Measurements from ENCODE around the gene CPEB3.
"Not testable (repeated sequence)": the region's sequence is repeated elsewhere in the genome, so short reads cannot be mapped to it uniquely, and the experiment has no call there.

GRCh38 chr10:92141147-92141546, 149.7 kb downstream of the CPEB3 start:
- TF ChIP-seq, protein P1, sequence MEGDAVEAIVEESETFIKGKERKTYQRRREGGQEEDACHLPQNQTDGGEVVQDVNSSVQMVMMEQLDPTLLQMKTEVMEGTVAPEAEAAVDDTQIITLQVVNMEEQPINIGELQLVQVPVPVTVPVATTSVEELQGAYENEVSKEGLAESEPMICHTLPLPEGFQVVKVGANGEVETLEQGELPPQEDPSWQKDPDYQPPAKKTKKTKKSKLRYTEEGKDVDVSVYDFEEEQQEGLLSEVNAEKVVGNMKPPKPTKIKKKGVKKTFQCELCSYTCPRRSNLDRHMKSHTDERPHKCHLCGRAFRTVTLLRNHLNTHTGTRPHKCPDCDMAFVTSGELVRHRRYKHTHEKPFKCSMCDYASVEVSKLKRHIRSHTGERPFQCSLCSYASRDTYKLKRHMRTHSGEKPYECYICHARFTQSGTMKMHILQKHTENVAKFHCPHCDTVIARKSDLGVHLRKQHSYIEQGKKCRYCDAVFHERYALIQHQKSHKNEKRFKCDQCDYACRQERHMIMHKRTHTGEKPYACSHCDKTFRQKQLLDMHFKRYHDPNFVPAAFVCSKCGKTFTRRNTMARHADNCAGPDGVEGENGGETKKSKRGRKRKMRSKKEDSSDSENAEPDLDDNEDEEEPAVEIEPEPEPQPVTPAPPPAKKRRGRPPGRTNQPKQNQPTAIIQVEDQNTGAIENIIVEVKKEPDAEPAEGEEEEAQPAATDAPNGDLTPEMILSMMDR (IDR thresholded peaks at IDR 0.05; ENCODE audit: low read depth, low read length, missing input control), result not testable (repeated sequence)
- TF ChIP-seq, protein P2, sequence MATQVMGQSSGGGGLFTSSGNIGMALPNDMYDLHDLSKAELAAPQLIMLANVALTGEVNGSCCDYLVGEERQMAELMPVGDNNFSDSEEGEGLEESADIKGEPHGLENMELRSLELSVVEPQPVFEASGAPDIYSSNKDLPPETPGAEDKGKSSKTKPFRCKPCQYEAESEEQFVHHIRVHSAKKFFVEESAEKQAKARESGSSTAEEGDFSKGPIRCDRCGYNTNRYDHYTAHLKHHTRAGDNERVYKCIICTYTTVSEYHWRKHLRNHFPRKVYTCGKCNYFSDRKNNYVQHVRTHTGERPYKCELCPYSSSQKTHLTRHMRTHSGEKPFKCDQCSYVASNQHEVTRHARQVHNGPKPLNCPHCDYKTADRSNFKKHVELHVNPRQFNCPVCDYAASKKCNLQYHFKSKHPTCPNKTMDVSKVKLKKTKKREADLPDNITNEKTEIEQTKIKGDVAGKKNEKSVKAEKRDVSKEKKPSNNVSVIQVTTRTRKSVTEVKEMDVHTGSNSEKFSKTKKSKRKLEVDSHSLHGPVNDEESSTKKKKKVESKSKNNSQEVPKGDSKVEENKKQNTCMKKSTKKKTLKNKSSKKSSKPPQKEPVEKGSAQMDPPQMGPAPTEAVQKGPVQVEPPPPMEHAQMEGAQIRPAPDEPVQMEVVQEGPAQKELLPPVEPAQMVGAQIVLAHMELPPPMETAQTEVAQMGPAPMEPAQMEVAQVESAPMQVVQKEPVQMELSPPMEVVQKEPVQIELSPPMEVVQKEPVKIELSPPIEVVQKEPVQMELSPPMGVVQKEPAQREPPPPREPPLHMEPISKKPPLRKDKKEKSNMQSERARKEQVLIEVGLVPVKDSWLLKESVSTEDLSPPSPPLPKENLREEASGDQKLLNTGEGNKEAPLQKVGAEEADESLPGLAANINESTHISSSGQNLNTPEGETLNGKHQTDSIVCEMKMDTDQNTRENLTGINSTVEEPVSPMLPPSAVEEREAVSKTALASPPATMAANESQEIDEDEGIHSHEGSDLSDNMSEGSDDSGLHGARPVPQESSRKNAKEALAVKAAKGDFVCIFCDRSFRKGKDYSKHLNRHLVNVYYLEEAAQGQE (IDR thresholded peaks at IDR 0.05), result not testable (repeated sequence)
- not testable (repeated sequence) for TF ChIP-seq GABPA (IDR thresholded peaks at IDR 0.05 in 1 of 2, conservative IDR thresholded peaks at IDR 0.05 in 1 of 2); MAX (IDR thresholded peaks at IDR 0.05); RXRA (IDR thresholded peaks at IDR 0.05); FOXA1 (IDR thresholded peaks at IDR 0.05); SP1 (IDR thresholded peaks at IDR 0.05); ATF3 (IDR thresholded peaks at IDR 0.05); NR2F2 (IDR thresholded peaks at IDR 0.05); HNF4G (IDR thresholded peaks at IDR 0.05); YY1 (IDR thresholded peaks at IDR 0.05); TAF1 (conservative IDR thresholded peaks at IDR 0.05)

Measured in liver (tissue), 3 donors.